Omental fat pad (tissue), 4 donors: ENCODE measurements around the gene TSPAN8. TPM values are rescaled to one million over a fixed set of nuclear protein-coding genes. Genes with fewer than 3 reads are reported as not detected.

Experiments used
- ATAC-seq: fragments of 150-250 bp; one replicate; pipeline ENCODE4 v1.9.1; 2016; ENCODE audit warnings: mild to moderate bottlenecking, moderate library complexity; ENCODE audit not compliant: low FRiP score
- DNase-seq: peaks from one replicate; pipeline ENCODE4 v3.0.0-alpha.2; 2019; ENCODE audit warnings: low spot score
- CTCF ChIP-seq, 3 donors: fragments of 450-650 bp; IDR thresholded peaks; one replicate each; pipeline ENCODE4 v1.5.1; 2016 to 2017; ENCODE audit warnings: antibody characterized with exemption in 3 of 3, mild to moderate bottlenecking in 3 of 3, moderate library complexity in 2 of 3
- total RNA-seq, 4 donors: library from RNA; depleted of rRNA; stranded (reverse); fragments of >200 nt; gene quantifications; one replicate each; pipeline ENCODE4 v1.1.0, GENCODE V29; 2016

Gene TSPAN8
- 10 to 100 TPM in 2 of 4 donors, 1 to 10 TPM in 2; 2.9 to 13.4 (median 10.1) TPM for total RNA-seq

DNA sequence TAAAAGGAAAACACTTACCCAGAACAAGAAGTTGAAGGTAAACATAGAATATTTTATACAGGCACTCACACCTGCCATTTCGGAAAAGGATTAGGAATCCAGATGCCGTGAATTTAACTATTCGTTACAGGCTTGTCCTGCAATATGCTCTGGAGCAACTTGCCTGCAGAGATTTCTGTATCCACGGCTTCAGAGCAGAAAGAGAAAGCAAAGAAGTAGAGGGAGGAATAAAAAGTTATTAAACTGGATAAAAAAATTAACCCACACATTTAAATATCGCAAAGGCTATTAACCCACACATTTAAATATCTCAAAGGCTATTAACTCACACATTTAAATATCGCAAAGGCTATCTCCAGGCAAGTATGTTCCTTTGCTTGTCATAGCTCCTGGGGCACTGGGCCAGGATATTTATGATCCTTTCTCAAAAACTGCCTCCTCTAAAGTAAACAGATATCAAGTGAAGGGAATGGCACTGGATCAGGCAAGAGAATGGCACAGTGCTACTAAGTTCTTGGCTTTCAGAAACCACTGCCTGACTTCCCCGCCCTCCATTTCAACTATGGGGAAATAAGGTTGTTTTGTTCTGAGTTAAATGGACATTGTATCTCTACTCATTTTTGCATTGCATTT lies at the start of gene TSPAN8:
TSS of gene TSPAN8 (minus strand) at position 399 of the 633 bp plus-strand sequence. CDS start at position 78, 321 bp downstream.
- DNase-seq (no peak), ATAC-seq (no peak)
- no peak for TF ChIP-seq CTCF (IDR thresholded peaks at IDR 0.05)

- TF ChIP-seq CTCF (IDR thresholded peaks at IDR 0.05): no peak
- ATAC-seq (no peak), DNase-seq (no peak)
Observed at GRCh38 chr12:71201136-71201679, 43.4 kb upstream of the TSPAN8 start.

DNA sequence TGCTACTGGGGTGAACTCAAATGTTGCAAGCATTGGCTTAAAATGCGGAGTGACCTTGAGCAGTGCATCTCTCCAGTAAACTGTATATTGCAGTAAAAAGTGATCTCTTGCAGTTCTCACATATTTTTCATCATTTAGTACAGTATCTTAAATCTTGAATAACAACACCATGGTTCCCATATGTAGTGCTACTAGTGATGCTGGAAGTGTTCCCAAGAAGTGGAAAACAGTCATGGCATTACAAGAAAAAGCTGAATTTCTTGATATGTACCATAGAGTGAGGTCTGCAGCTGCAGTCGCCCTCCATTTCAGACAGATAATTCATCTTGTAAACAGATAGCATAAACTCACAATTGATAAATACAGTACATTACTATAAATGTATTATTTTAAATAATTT lies 42.9 kb upstream of the TSPAN8 start:
- DNase-seq (no peak), ATAC-seq (no peak)
- TF ChIP-seq CTCF (IDR thresholded peaks at IDR 0.05): no peak

GRCh38 chr12:71197460-71197859 lies 39.7 kb upstream of the TSPAN8 start:
- no peak for TF ChIP-seq CTCF (IDR thresholded peaks at IDR 0.05)
- ATAC-seq (no peak), DNase-seq (no peak)

GRCh38 chr12:71195338-71195896 lies 37.6 kb upstream of the TSPAN8 start:
- no peak for TF ChIP-seq CTCF (IDR thresholded peaks at IDR 0.05)
- DNase-seq: no peak
- ATAC-seq: no peak

- DNase-seq (no peak), ATAC-seq (no peak)
- no peak for TF ChIP-seq CTCF (IDR thresholded peaks at IDR 0.05)
Observed at GRCh38 chr12:71194657-71195056, 36.9 kb upstream of the TSPAN8 start.

DNA sequence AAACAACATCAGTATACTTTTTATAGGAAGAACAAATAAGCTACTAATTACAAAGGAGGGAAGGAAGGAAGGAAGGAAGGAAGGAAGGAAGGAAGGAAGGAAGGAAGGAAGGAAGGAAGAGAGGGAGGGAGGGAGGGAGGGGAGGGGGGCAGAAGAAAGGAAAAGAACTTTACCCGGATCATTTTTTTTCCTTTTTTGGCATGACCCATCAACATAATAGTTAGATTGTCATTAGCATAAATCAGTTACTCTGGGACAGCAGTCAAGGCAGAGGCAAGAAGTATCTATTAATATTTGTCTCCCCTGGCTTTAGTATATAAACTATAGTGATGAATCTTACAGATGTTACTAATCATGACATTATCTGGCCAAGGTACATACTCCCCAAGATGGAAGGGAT lies 35.2 kb upstream of the TSPAN8 start:
- no peak for TF ChIP-seq CTCF (IDR thresholded peaks at IDR 0.05)
- DNase-seq (no peak), ATAC-seq (no peak)
